Fibroblast of skin of right quadriceps (primary cell): Measurements from ENCODE around the gene KCNH3.
"Not testable (repeated sequence)": the region's sequence is repeated elsewhere in the genome, so short reads cannot be mapped to it uniquely, and the experiment has no call there.

Experiments
- DNase-seq: peaks from one replicate; pipeline ENCODE4 v3.0.0-alpha.2; 2013

KCNH3 gene

GRCh38 chr12:49538510-49539403 is at the start of gene KCNH3:
Gene KCNH3, plus strand, starts transcription at chr12:49539030. Its CDS starts 387 bp downstream, at chr12:49539417.
- DNase-seq: peak; percentile 59

GRCh38 chr12:49489154-49489553 is 49.7 kb upstream of the KCNH3 start:
- no peak for DNase-seq

GRCh38 chr12:49489720-49490119 is 49.1 kb upstream of the KCNH3 start:
- DNase-seq: peak; percentile 31

- no peak for DNase-seq
Measured at GRCh38 chr12:49491823-49492222, 47.0 kb upstream of the KCNH3 start.

- DNase-seq: no peak
Measured at GRCh38 chr12:49493900-49494299, 44.9 kb upstream of the KCNH3 start.

- no peak for DNase-seq
Measured at GRCh38 chr12:49496417-49497360, 42.1 kb upstream of the KCNH3 start.

GRCh38 chr12:49501895-49502294 is 36.9 kb upstream of the KCNH3 start:
- DNase-seq: no peak

- DNase-seq: peak; percentile 6
Measured at GRCh38 chr12:49502590-49502989, 36.2 kb upstream of the KCNH3 start.

- DNase-seq: peak; percentile 52
Measured at GRCh38 chr12:49503674-49504180, 35.1 kb upstream of the KCNH3 start.

GRCh38 chr12:49505672-49506071 is 33.2 kb upstream of the KCNH3 start:
- DNase-seq: peak; percentile 39

GRCh38 chr12:49507139-49507538 is 31.7 kb upstream of the KCNH3 start:
- peak; percentile 93 for DNase-seq

- not testable (repeated sequence) for DNase-seq
Measured at GRCh38 chr12:49509681-49510080, 29.1 kb upstream of the KCNH3 start.

DNA sequence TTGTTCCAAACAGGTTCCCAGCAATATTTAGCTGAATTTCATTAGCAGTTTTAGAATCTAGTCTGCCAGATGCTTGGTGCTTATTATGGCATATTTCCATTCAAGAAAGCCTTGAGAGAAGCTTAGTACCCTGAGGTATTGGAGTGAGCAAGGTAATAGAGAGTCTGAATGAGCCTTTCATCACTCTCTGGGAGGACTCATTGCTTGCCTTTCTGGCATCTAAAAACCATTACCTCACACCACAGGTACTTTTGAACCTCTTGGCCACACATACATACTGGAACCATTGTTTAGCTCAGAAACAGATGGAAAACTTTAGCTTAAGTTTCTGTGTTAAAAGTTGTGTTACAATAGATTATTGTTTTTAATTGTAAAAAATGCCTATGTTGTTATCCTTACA is 27.4 kb upstream of the KCNH3 start:
- DNase-seq: no peak

DNA sequence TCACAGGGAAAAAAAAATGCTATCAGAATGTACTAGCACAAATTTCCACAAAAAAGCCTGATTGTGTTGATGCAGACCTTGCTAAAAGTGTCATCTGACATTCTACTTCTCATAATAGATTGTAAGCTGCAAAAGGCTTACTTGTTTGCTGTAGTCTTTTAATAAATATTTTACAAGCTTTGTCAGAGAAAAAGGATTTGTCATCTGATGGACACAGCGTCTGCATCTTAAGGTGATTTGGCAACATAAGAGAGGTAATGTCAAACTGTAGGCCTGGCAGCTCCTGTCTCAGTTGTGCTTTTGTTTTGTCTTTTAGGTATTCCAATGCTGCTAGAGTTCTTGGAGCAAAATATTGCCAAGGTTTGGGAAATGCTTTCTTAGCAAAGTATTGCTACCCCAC is 26.3 kb upstream of the KCNH3 start:
- DNase-seq: no peak

GRCh38 chr12:49515266-49515665 is 23.6 kb upstream of the KCNH3 start:
- DNase-seq: peak; percentile 80

- peak; percentile 24 for DNase-seq
Measured at GRCh38 chr12:49518914-49519573, 19.8 kb upstream of the KCNH3 start.

- DNase-seq: no peak
Measured at GRCh38 chr12:49519574-49519936, 19.3 kb upstream of the KCNH3 start.

GRCh38 chr12:49521389-49521788 is 17.4 kb upstream of the KCNH3 start:
- DNase-seq: no peak

GRCh38 chr12:49524660-49525324 is 14.0 kb upstream of the KCNH3 start:
- no peak for DNase-seq

DNA sequence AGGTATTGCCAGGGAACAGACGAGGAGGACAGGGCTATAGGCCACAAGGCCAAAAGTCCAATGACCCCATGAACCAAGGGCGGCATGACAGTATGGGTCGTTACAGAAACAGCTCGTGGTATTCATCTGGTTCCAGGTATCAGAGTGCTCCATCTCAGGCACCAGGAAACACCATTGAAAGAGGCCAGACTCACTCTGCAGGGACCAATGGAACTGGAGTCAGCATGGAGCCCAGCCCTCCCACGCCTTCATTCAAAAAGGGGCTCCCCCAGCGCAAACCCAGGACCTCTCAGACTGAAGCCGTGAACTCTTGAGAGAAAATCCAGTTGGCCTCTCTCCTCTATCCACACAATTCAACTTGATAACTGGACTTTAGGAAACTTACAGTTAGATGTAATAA is 12.9 kb upstream of the KCNH3 start:
- no peak for DNase-seq

DNA sequence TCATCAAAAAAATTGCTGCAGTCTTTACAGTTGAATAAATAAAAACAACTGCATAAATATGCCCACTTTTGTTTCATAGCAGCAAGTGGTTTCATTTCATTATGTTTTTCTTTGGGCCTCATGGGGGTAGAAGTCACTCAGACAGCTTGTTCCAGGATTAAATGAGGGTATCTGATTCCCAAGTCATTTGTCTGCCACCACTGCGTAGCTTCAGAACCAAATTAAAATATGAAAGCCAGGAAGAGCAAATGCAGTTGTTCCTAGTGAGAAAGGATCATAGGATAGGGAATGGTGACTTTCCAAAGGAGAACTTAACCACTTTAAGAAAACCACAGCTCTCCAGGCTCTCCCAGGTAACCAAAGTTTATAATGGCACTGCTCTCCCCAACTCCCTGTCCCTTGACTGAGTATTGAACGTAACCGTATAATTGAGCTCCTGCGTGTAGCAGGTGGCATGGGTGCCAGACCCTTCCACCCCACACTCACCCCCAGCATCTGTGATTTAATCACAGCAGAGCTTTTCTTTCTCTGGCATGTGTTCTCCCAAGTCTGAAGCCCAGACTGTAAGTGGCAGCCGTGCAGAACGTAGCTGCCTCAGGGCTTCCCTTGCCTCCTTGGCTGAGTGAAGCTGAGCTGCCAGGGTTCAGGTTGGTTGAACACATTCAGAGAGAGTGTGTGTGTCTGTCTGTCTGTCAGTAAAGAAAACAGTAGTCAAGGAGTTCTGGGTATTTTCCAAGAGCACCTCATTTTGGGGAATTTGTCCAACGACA is 11.3 kb upstream of the KCNH3 start:
- DNase-seq: no peak

- DNase-seq: no peak
Measured at GRCh38 chr12:49529414-49529813, 9.4 kb upstream of the KCNH3 start.
